Mesenchymal stem cell (in vitro differentiated cells and primary cell): ENCODE data around the gene OTOS.
A peak's percentile ranks its signal among the peaks of the same experiment; 100 is the strongest.

Source experiments
- DNase-seq: peaks from one replicate; pipeline ENCODE4 v3.0.0-alpha.2; 2013
- H2AFZ ChIP-seq: one replicate; pipeline ENCODE4 v1.6.1; 2013; ENCODE audit warnings: low read depth, mild to moderate bottlenecking, control low read depth, inconsistent platforms, low read length, moderate library complexity
- H2AK5ac ChIP-seq: 2 replicates; pipeline ENCODE4 v1.6.1; 2013; ENCODE audit warnings: low read length, moderate library complexity, mild to moderate bottlenecking, inconsistent platforms; ENCODE audit not compliant: severe bottlenecking
- H2BK120ac ChIP-seq: one replicate; pipeline ENCODE4 v1.6.1; 2013; ENCODE audit warnings: low read depth, mild to moderate bottlenecking, inconsistent platforms, low read length, moderate library complexity
- H2BK12ac ChIP-seq, 2 experiments: one replicate each; pipeline ENCODE4 v1.6.1; 2013; ENCODE audit warnings: inconsistent platforms in 2 of 2, low read length in 2 of 2, mild to moderate bottlenecking in 2 of 2, moderate library complexity in 2 of 2, control low read depth in 1 of 2
- H2BK15ac ChIP-seq: one replicate; pipeline ENCODE4 v1.6.1; 2013; ENCODE audit warnings: mild to moderate bottlenecking, low read depth, inconsistent platforms; ENCODE audit not compliant: poor library complexity, severe bottlenecking
- H2BK5ac ChIP-seq: 2 replicates; pipeline ENCODE4 v1.6.1; 2013; ENCODE audit warnings: low read depth, mild to moderate bottlenecking, low read length, control low read depth, inconsistent platforms; ENCODE audit not compliant: poor library complexity, severe bottlenecking
- H3K14ac ChIP-seq, 2 experiments: one replicate each; pipeline ENCODE4 v1.6.1; 2013; ENCODE audit warnings: inconsistent platforms in 2 of 2, low read length in 2 of 2, control low read depth in 1 of 2, mild to moderate bottlenecking in 1 of 2, moderate library complexity in 1 of 2
- H3K18ac ChIP-seq, 2 experiments: one replicate each; pipeline ENCODE4 v1.6.1; 2013; ENCODE audit warnings: inconsistent platforms in 2 of 2, low read length in 2 of 2, control low read depth in 1 of 2, low read depth in 1 of 2, mild to moderate bottlenecking in 1 of 2
- H3K23ac ChIP-seq, 2 experiments: one replicate each; pipeline ENCODE4 v1.6.1; 2013; ENCODE audit warnings: inconsistent platforms in 2 of 2, low read length in 2 of 2, mild to moderate bottlenecking in 2 of 2, moderate library complexity in 2 of 2, control low read depth in 1 of 2
- H3K27ac ChIP-seq: 2 replicates; pipeline ENCODE4 v1.5.1; 2013; ENCODE audit warnings: mild to moderate bottlenecking, moderate library complexity, low read length, control low read depth, inconsistent platforms; ENCODE audit not compliant: poor library complexity, severe bottlenecking
- H3K27me3 ChIP-seq, 2 experiments: 2 replicates each; pipeline versions ENCODE4 v1.6.1 to v1.7.0; 2013; ENCODE audit warnings: low read length in 2 of 2, mild to moderate bottlenecking in 2 of 2, moderate library complexity in 2 of 2, control low read depth in 1 of 2, inconsistent platforms in 1 of 2; ENCODE audit not compliant: control insufficient read depth in 1 of 2, insufficient read depth in 1 of 2
- H3K36me3 ChIP-seq, 2 experiments: 2 replicates each; pipeline versions ENCODE4 v1.6.1 to v1.7.0; 2013; ENCODE audit warnings: low read length in 2 of 2, control low read depth in 1 of 2, inconsistent platforms in 1 of 2, low read depth in 1 of 2, mild to moderate bottlenecking in 1 of 2; ENCODE audit not compliant: insufficient read depth in 2 of 2, control insufficient read depth in 1 of 2
- H3K4ac ChIP-seq, 2 experiments: one replicate each; pipeline ENCODE4 v1.6.1; 2013; ENCODE audit warnings: inconsistent platforms in 2 of 2, low read length in 2 of 2, mild to moderate bottlenecking in 2 of 2, moderate library complexity in 2 of 2, control low read depth in 1 of 2, low read depth in 1 of 2
- H3K4me1 ChIP-seq: 2 replicates; pipeline ENCODE4 v1.6.1; 2013; ENCODE audit warnings: low read depth, low read length, control low read depth; ENCODE audit not compliant: control insufficient read depth, insufficient read depth
- H3K4me2 ChIP-seq: 2 replicates; pipeline ENCODE4 v1.6.1; 2013; ENCODE audit warnings: low read length, mild to moderate bottlenecking, inconsistent platforms; ENCODE audit not compliant: poor library complexity, severe bottlenecking
- H3K4me3 ChIP-seq, 2 experiments: 2 replicates each; pipeline versions ENCODE4 v1.5.1 to v1.7.0; 2013; ENCODE audit warnings: low read length in 2 of 2, mild to moderate bottlenecking in 2 of 2, control low read depth in 1 of 2, low read depth in 1 of 2; ENCODE audit not compliant: insufficient read depth in 1 of 2
- H3K79me1 ChIP-seq: replicated peaks from 2 replicates; pipeline ENCODE4 v1.6.1; 2013; ENCODE audit warnings: mild to moderate bottlenecking, control low read depth, low read length, inconsistent platforms; ENCODE audit not compliant: poor library complexity, severe bottlenecking
- H3K9ac ChIP-seq: 2 replicates; pipeline ENCODE4 v1.7.0; 2013; ENCODE audit warnings: mild to moderate bottlenecking, low read length, moderate library complexity
- H3K9me3 ChIP-seq: 2 replicates; pipeline ENCODE4 v1.7.0; 2013; ENCODE audit warnings: mild to moderate bottlenecking, low read length; ENCODE audit not compliant: control insufficient read depth
- H4K8ac ChIP-seq: one replicate; pipeline ENCODE4 v1.6.1; 2013; ENCODE audit warnings: inconsistent platforms, mild to moderate bottlenecking, low read length, moderate library complexity
- H4K91ac ChIP-seq: one replicate; pipeline ENCODE4 v1.6.1; 2013; ENCODE audit warnings: mild to moderate bottlenecking, low read length, inconsistent platforms
- WGBS: methylation state at CpG from one replicate; pipeline ENCODE4 v1.1.7; 2013; ENCODE audit warnings: mixed read lengths; 5-methylcytosine and 5-hydroxymethylcytosine counted together

OTOS gene

GRCh38 chr2:240184656-240185055 is 44.2 kb upstream of the OTOS start:
- H4K8ac ChIP-seq, result no peak overlapping the region
- H2BK5ac ChIP-seq, result no peak overlapping the region
- H3K14ac ChIP-seq, result no peak overlapping the region
- no peak overlapping the region for H3K4me2 ChIP-seq
- peaks cover 0 to 90% of the 10 kb centered on the region in 2 experiments for H3K27me3 ChIP-seq
- H3K27ac ChIP-seq, result no peak overlapping the region
- no peak overlapping the region for H3K9ac ChIP-seq
- H3K18ac ChIP-seq, result no peak overlapping the region
- no peak overlapping the region for H3K23ac ChIP-seq
- no peak overlapping the region for H2BK12ac ChIP-seq
- H3K36me3 ChIP-seq, result no peaks in the 10 kb centered on the region
- H3K4me3 ChIP-seq, result no peak overlapping the region
- no peak overlapping the region for H2AK5ac ChIP-seq
- H3K4ac ChIP-seq, result no peak overlapping the region
- no peak overlapping the region for H2BK120ac ChIP-seq
- WGBS, result 15% methylated on average over 1 of the region's 3 CpGs
- H4K91ac ChIP-seq, result no peak overlapping the region
- DNase-seq, result no peak
- no peaks in the 10 kb centered on the region for H3K79me1 ChIP-seq
- no peaks in the 10 kb centered on the region for H3K4me1 ChIP-seq
- peaks cover 10% of the 10 kb centered on the region for H3K9me3 ChIP-seq
- H2AFZ ChIP-seq, result no peak overlapping the region
- H2BK15ac ChIP-seq, result no peak overlapping the region

GRCh38 chr2:240183875-240184590 is 43.6 kb upstream of the OTOS start:
- Histone ChIP-seq H3K4ac (no peak overlapping the region), H3K14ac (no peak overlapping the region), H3K79me1 (no peaks in the 10 kb centered on the region), H2BK12ac (no peak overlapping the region), H2AFZ (no peak overlapping the region), H3K36me3 (no peaks in the 10 kb centered on the region), H3K27ac (no peak overlapping the region), H2BK120ac (no peak overlapping the region), H3K23ac (no peak overlapping the region), H3K4me3 (no peak overlapping the region), H3K9ac (no peak overlapping the region), H4K8ac (no peak overlapping the region), H3K18ac (no peak overlapping the region), H3K4me2 (no peak overlapping the region), H4K91ac (no peak overlapping the region), H2AK5ac (no peak overlapping the region), H3K9me3 (peaks cover 10% of the 10 kb centered on the region), H3K27me3 (peaks cover 0 to 90% of the 10 kb centered on the region in 2 experiments), H3K4me1 (no peaks in the 10 kb centered on the region), H2BK15ac (no peak overlapping the region), H2BK5ac (no peak overlapping the region)
- 58% methylated on average over 13 of the region's 13 CpGs for WGBS
- DNase-seq, result no peak

- Histone ChIP-seq H3K18ac (no peak overlapping the region), H3K9me3 (peaks cover 6% of the 10 kb centered on the region), H3K36me3 (no peaks in the 10 kb centered on the region), H3K79me1 (no peaks in the 10 kb centered on the region), H3K4me2 (no peak overlapping the region), H3K14ac (no peak overlapping the region), H3K9ac (no peak overlapping the region), H4K91ac (peak overlapping the region; percentile 2), H3K4me1 (no peaks in the 10 kb centered on the region), H2BK120ac (no peak overlapping the region), H2BK15ac (no peak overlapping the region), H3K27ac (no peak overlapping the region), H4K8ac (no peak overlapping the region), H2AFZ (no peak overlapping the region), H3K27me3 (peaks cover 0 to 90% of the 10 kb centered on the region in 2 experiments), H2BK5ac (no peak overlapping the region), H3K4me3 (no peak overlapping the region), H3K4ac (no peak overlapping the region), H2BK12ac (no peak overlapping the region), H3K23ac (no peak overlapping the region), H2AK5ac (no peak overlapping the region)
- 75% methylated on average over 22 of the region's 22 CpGs for WGBS
- DNase-seq, result no peak
These were observed 42.8 kb upstream of the OTOS start for GRCh38 chr2:240183006-240183874.

GRCh38 chr2:240182476-240182875 is 42.0 kb upstream of the OTOS start:
- Histone ChIP-seq H3K27ac (no peak overlapping the region), H2BK15ac (no peak overlapping the region), H2BK5ac (no peak overlapping the region), H3K4me1 (no peaks in the 10 kb centered on the region), H3K4ac (no peak overlapping the region), H2BK120ac (no peak overlapping the region), H4K8ac (no peak overlapping the region), H2AFZ (no peak overlapping the region), H3K9ac (no peak overlapping the region), H2BK12ac (no peak overlapping the region), H3K14ac (no peak overlapping the region), H3K27me3 (peaks cover 6 to 91% of the 10 kb centered on the region in 2 experiments), H3K79me1 (no peaks in the 10 kb centered on the region), H3K36me3 (no peaks in the 10 kb centered on the region), H3K9me3 (no peaks in the 10 kb centered on the region), H3K18ac (no peak overlapping the region), H3K4me2 (no peak overlapping the region), H3K4me3 (no peak overlapping the region), H2AK5ac (no peak overlapping the region), H4K91ac (no peak overlapping the region), H3K23ac (no peak overlapping the region)
- WGBS, result 57% methylated on average over 4 of the region's 4 CpGs
- no peak for DNase-seq
